Liver (tissue), 3 donors: Measurements from ENCODE around the gene PPARA.

Source experiments
- CTCF ChIP-seq: fragments of 150-350 bp; IDR thresholded peaks from 2 replicates; pipeline ENCODE4 v1.5.1; 2017; ENCODE audit warnings: improper control_type of control experiment, low read depth, low read length; ENCODE audit not compliant: missing input control
- FOXA1 ChIP-seq: IDR thresholded peaks from 2 replicates; pipeline ENCODE4 v1.6.1; 2016; ENCODE audit warnings: antibody characterized with exemption
- GABPA ChIP-seq, 2 donors: IDR thresholded peaks in 1 of 2; conservative IDR thresholded peaks in 1 of 2; 2 replicates each; pipeline ENCODE4 v1.6.1; 2016; ENCODE audit warnings: antibody characterized with exemption in 2 of 2, mild to moderate bottlenecking in 1 of 2, moderate library complexity in 1 of 2
- JUND ChIP-seq, 2 donors: IDR thresholded peaks; 2 replicates each; pipeline ENCODE4 v1.6.1; 2016; ENCODE audit warnings: antibody characterized with exemption in 2 of 2
- REST ChIP-seq: IDR thresholded peaks from 2 replicates; pipeline ENCODE4 v1.6.1; 2016; ENCODE audit warnings: antibody characterized with exemption, mild to moderate bottlenecking
- YY1 ChIP-seq: IDR thresholded peaks from 2 replicates; pipeline ENCODE4 v1.6.1; 2016; ENCODE audit warnings: antibody characterized with exemption, mild to moderate bottlenecking
- donor health status: healthy.
- donor health status: healthy.

GRCh38 chr22:46180370-46181137 is 30.2 kb downstream of the PPARA start:
- TF ChIP-seq GABPA (IDR thresholded peaks at IDR 0.05 in 1 of 2, conservative IDR thresholded peaks at IDR 0.05 in 1 of 2) (no peak), YY1 (no peak), REST (no peak), CTCF (no peak), JUND (IDR thresholded peaks at IDR 0.05) (no peak), FOXA1 (no peak)
